Colon (tissue), 2 donors: ENCODE data around the gene PAK1IP1.
"Not testable (repeated sequence)": the region's sequence is repeated elsewhere in the genome, so short reads cannot be mapped to it uniquely, and the experiment has no call there.

Experiments
- FAIRE-seq: peaks from 2 replicates; lab custom pipeline; 2012; peaks lifted over from hg19 to GRCh38; lab: Jason Lieb, UNC
- donor health status: control.
- donor health status: control.

The PAK1IP1 gene

GRCh38 chr6:10694302-10695085, at the start of gene PAK1IP1, which contains the start of gene C6orf52:
PAK1IP1 (plus strand) TSS chr6:10694972; CDS start chr6:10694986, 14 bp downstream.
C6orf52 (minus strand) TSS chr6:10694616; CDS start chr6:10687550, 7,066 bp downstream.
- FAIRE-seq = no peak

- FAIRE-seq = no peak
These were observed 39.2 kb upstream of the PAK1IP1 start for GRCh38 chr6:10655508-10656055.

- FAIRE-seq = no peak
These were observed 35.7 kb upstream of the PAK1IP1 start for GRCh38 chr6:10658910-10659698.

- FAIRE-seq = no peak
These were observed 34.9 kb upstream of the PAK1IP1 start for GRCh38 chr6:10659699-10660348.

GRCh38 chr6:10660431-10661191, 34.2 kb upstream of the PAK1IP1 start:
- FAIRE-seq = not testable (repeated sequence)

- FAIRE-seq = no peak
These were observed 32.6 kb upstream of the PAK1IP1 start for GRCh38 chr6:10662207-10662606.

GRCh38 chr6:10662742-10663141, 32.0 kb upstream of the PAK1IP1 start:
- no peak for FAIRE-seq

- not testable (repeated sequence) for FAIRE-seq
These were observed 29.2 kb upstream of the PAK1IP1 start for GRCh38 chr6:10665595-10665994.

GRCh38 chr6:10668126-10668917, 26.4 kb upstream of the PAK1IP1 start:
- no peak for FAIRE-seq

GRCh38 chr6:10676403-10676802, 18.4 kb upstream of the PAK1IP1 start:
- no peak for FAIRE-seq

- FAIRE-seq = no peak
These were observed 16.3 kb upstream of the PAK1IP1 start for GRCh38 chr6:10678456-10678855.

- FAIRE-seq = no peak
These were observed 13.0 kb upstream of the PAK1IP1 start for GRCh38 chr6:10681795-10682194.

- FAIRE-seq = no peak
These were observed 12.3 kb upstream of the PAK1IP1 start for GRCh38 chr6:10682355-10682988.

GRCh38 chr6:10684618-10685017, 10.2 kb upstream of the PAK1IP1 start:
- FAIRE-seq = no peak

- no peak for FAIRE-seq
These were observed 9.5 kb upstream of the PAK1IP1 start for GRCh38 chr6:10685092-10685915.

- no peak for FAIRE-seq
These were observed 7.9 kb upstream of the PAK1IP1 start for GRCh38 chr6:10686901-10687300.

GRCh38 chr6:10687582-10687981, 7.2 kb upstream of the PAK1IP1 start:
- no peak for FAIRE-seq

GRCh38 chr6:10690651-10691445, 3.9 kb upstream of the PAK1IP1 start:
- FAIRE-seq = no peak
